HEK293T (cell line): ENCODE measurements around the gene SHANK1.

ENCODE experiments used
- ARNT ChIP-seq: fragments of 450-650 bp; IDR thresholded peaks from 2 replicates; pipeline ENCODE4 v1.6.1; 2017; ENCODE audit warnings: mild to moderate bottlenecking
- BHLHE40 ChIP-seq: fragments of 450-650 bp; IDR thresholded peaks from 2 replicates; pipeline ENCODE4 v1.6.1; 2016; ENCODE audit warnings: mild to moderate bottlenecking, moderate library complexity, borderline replicate concordance
- CTBP1 ChIP-seq: fragments of 450-650 bp; IDR thresholded peaks from 2 replicates; pipeline ENCODE4 v1.6.1; 2016; ENCODE audit warnings: borderline replicate concordance
- ELF4 ChIP-seq: fragments of 450-650 bp; IDR thresholded peaks from 2 replicates; pipeline ENCODE4 v1.6.1; 2017; ENCODE audit warnings: antibody characterized with exemption
- FOXA1 ChIP-seq: fragments of 450-650 bp; IDR thresholded peaks from 2 replicates; pipeline ENCODE4 v1.6.1; 2016; ENCODE audit warnings: mild to moderate bottlenecking
- FOXK2 ChIP-seq: fragments of 450-650 bp; IDR thresholded peaks from 2 replicates; pipeline ENCODE4 v1.6.1; 2016; ENCODE audit warnings: mild to moderate bottlenecking
- FOXM1 ChIP-seq: fragments of 450-650 bp; IDR thresholded peaks from 2 replicates; pipeline ENCODE4 v1.6.1; 2017; ENCODE audit warnings: mild to moderate bottlenecking, borderline replicate concordance
- HDGF ChIP-seq: fragments of 450-650 bp; IDR thresholded peaks from 2 replicates; pipeline ENCODE4 v1.6.1; 2017; ENCODE audit warnings: antibody characterized with exemption, borderline replicate concordance
- LEF1 ChIP-seq: fragments of 450-650 bp; IDR thresholded peaks from 2 replicates; pipeline ENCODE4 v1.6.1; 2017; ENCODE audit warnings: mild to moderate bottlenecking, borderline replicate concordance
- PKNOX1 ChIP-seq: fragments of 450-650 bp; IDR thresholded peaks from 2 replicates; pipeline ENCODE4 v1.6.1; 2016
- SP1 ChIP-seq: fragments of 450-650 bp; IDR thresholded peaks from 2 replicates; pipeline ENCODE4 v1.6.1; 2017
- SUZ12 ChIP-seq: fragments of 450-650 bp; IDR thresholded peaks from 2 replicates; pipeline ENCODE4 v1.6.1; 2016; ENCODE audit warnings: mild to moderate bottlenecking
- TARDBP ChIP-seq: fragments of 450-650 bp; IDR thresholded peaks from 2 replicates; pipeline ENCODE4 v1.6.1; 2016
- ZNF384 ChIP-seq: fragments of 450-650 bp; IDR thresholded peaks from 2 replicates; pipeline ENCODE4 v1.6.1; 2016

DNA sequence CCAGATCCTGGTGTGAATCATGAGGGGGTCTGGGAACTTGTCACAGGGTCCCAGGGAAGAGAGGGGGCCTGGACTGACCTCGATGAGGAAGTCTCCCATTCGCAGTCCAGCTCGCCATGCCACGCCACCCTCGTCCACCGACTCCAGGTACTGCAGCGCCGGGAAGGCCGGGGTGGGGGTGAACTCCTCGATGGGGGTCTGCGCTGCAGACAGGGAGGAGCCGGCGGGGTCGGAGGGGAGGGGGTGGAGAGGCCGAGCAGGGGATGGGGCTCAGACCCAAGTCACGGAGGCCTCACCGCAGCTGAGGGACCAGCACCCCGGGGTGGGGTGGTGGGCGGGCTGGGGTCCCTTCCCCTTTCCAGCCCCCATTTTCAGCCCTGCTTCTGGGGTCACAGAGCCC lies 30.8 kb downstream of the SHANK1 start:
- no peak for TF ChIP-seq LEF1
- no peak for TF ChIP-seq CTBP1
- no peak for TF ChIP-seq FOXM1
- no peak for TF ChIP-seq SP1
- TF ChIP-seq PKNOX1, result no peak
- no peak for TF ChIP-seq TARDBP
- no peak for TF ChIP-seq BHLHE40
- TF ChIP-seq ELF4, result no peak
- TF ChIP-seq HDGF, result no peak
- no peak for TF ChIP-seq ARNT
- no peak for TF ChIP-seq FOXK2
- TF ChIP-seq ZNF384, result no peak
- no peak for TF ChIP-seq SUZ12
- TF ChIP-seq FOXA1, result no peak
